ENCODE results near the gene PRR18. TPM values are rescaled to one million over a fixed set of nuclear protein-coding genes. Genes with fewer than 3 reads are reported as not detected.

The PRR18 gene
- polyA plus RNA-seq, 5 donors = 0.21 to 0.88 (median 0.43) TPM

GRCh38 chr6:166277892-166278578, 30.2 kb downstream of the PRR18 start:
- no peak for DNase-seq

DNA sequence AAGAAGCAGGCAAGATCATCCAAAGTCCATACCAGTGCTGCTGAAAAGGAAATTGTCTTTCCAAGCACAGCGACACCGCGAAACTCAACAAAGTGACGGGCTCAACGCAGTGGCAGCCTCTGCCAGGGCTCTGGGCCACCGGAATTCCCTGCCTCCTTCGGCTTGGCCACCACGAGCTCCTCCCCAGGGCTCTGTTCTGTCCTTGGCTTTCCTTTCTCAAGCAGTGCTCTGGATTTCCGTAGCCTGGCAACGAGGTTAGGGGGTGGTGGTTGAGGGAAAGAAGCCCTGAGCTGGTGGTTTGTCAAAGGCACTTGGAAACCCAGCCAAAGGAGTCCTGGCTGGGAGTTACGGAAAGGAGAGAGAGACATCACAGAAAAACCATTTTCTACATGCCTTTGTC, 31.2 kb downstream of the PRR18 start:
- no peak for DNase-seq

GRCh38 chr6:166275714-166276166, 32.5 kb downstream of the PRR18 start:
- DNase-seq = peak; percentile 28 to 42

- no peak for DNase-seq
Measured at GRCh38 chr6:166274739-166275370, 33.3 kb downstream of the PRR18 start.

DNA sequence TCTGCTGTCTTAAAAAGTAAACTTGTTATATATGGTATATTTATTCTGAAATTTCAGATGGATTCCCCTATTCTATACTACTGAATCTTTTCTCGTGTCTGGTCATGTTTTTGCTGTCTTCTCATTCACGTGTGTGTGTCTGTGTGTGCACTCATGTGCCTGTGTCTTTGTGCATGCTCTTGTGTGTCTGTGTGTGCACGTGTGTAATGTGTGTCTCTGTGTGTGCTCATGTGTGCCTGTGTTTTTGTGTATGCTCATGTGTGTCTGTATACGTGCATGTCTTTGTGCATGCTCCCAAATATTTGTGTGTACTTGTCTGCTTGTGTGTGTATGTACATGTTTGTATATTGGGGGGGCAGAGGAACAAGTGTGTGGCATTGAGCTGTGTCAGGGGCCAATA, 34.0 kb downstream of the PRR18 start:
- DNase-seq = no peak

DNA sequence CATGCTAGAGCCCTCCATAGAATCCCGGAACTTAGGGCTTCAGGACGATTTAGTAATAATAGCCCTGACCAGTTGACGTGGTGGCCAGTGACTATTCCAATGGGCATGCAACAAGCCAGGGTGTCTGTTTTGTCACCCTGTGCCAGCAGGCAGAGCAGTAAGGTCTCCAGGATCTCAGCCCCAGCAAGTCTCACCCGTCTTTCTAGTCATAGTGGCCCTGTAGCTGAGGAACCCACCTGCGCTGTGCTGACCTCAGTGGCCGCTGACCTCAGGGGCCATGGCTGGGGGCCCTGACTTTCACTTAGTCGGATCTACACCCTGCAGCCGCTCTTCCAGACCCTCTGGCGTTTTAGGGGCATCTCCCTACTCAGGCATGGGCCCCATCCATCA, 36.8 kb downstream of the PRR18 start:
- DNase-seq = no peak

DNA sequence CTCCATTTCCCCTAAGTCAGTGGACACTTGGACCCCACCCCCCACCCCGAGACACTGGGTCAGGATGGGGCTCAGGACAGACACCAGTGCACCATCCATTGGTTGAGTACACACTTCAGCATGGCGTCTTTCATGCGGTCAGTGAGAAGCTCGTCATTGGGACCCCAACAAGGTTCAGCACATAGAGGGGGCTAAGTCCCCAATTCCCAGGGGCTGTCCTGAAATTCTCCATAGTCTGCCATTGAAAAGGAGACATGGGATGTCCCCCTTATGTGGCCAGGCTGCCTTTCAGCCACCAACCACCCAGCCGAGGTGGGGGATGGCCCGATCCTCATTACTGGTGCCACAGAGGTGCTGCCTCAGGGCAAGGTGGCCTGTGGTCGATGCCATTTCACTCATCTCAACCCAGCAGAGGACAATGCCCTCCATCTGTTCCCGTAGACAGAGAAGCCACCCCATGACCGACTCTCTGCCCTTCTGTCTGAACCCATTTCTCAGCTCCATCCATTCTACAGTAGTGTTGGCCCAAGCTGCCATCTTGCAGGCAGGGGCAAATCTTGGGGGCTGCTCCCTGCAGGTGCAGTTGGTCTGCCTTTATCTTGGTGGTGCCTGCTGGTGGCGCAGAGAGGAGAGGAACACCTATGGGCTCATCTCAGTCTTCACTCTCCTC, 37.4 kb downstream of the PRR18 start:
- no peak for DNase-seq

GRCh38 chr6:166269301-166270039, 38.7 kb downstream of the PRR18 start:
- DNase-seq = no peak

DNA sequence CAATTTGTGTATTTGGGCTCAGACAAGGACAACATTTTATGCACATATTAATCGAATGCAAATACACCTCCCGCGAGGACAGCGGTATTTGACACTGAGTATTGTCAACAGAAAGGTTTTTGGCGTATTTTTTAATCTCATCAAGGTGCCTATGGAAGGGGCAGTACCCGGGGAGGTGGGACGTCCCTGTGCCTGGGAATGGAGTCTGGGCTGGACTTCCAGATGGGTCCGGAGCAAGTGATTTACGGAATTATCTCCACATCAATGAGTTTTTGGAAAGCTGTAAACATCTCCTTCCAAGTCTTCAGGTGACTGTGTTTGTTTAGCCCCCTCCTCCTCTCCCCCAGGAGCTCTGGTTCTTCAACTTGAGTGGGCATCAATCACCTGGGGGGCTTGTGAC, 39.8 kb downstream of the PRR18 start:
- no peak for DNase-seq

- no peak for DNase-seq
Measured at GRCh38 chr6:166267526-166267925, 40.7 kb downstream of the PRR18 start.

DNA sequence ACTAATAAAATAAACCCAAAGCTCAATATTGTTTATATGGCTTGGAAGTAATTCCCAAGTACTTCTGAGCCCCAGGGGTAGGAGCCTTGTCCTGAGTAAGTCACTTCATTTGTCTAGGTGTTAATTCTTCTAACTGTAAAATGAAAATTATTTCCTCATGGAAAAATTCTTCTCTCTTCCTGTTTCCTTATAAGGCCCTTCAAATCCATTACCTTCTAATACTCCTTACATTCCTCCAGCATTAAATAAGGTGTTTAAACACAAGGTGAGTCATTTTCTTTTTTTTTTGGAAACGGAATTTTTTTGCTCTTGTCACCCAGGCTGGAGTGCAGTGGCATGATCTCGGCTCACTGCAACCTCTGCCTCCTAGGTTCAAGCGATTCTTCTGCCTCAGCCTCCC, 41.9 kb downstream of the PRR18 start:
- DNase-seq = no peak

DNA sequence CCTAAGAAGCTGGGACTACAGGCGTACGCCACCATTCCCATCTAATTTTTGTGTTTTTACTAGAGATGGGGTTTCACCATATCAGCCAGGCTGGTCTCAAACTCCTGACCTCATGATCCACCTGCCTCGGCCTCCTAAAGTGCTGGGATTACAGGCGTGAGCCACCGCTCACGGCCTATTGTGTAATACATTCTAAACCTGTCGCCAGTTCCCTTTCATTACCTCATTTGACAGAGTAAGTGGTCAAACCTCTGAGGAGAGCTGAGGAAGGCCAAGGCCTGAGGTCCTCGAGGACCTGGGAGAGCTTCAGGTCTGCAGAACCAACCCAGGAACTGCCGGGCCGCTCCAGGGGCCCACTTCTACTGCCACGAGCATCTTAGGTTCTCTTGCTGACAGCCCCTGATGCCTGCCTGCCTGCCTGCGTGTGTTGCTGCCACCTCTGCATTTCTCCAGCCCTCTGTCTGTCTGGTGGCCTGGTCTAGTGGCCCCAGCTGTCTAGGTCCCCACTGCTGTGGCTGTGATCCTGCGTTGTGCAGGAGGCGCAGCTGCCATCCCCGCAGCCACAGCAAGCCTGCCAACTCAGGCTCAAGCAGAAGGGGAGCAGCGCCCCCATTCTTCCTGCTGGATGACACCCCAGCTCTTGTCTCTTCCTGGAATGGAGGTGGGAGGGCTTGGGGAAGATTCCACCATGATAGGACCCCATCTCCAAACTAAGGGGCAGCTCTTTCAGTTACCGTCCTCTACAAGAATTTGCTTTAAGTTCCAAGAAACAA, 45.3 kb downstream of the PRR18 start:
- DNase-seq = no peak

- no peak for DNase-seq
Measured at GRCh38 chr6:166259296-166259977, 48.8 kb downstream of the PRR18 start.

DNA sequence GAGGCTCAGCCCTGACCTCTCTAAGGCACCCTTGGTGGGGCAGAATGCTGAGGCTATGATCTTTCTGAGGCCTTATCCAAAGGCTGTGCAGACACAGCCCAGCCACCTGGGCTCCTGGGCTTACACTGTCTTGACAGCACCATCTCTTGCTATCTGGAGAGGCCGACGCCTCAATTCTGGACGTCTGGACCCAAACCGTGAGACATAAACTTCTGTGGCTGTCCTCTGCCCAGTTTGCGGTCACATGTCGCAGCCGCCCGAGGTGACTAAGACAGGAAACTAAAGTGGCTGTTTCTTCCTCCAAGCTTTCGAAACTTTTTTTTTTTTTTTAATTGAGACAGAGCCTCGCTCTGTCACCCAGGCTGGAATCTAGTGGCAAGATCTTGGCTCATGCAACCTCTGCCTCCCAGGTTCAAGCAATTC, 49.3 kb downstream of the PRR18 start:
- DNase-seq = no peak

DNA sequence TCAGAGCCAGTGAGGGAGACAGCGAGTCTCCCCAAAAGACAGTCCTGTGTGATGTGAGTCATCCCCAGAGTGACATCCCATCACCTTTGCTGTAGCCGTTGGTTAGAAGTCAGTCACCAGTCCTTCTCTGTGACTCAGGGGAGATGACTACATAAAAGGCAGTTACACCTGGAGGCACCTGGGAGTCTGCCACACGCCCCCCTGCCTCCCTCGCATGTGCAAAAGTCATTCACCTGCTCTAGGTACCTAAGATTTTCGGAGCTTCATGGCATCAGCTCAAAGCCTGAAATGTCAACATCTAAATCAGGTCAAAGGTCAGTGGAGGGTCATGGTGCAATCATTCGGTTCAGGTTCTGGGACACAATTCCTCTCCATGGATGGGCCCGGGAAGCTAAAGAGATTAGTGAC, 50.3 kb downstream of the PRR18 start:
- DNase-seq = no peak

Other genes starting within 250 kb of the PRR18 start
- gene TBXT, start 140.5 kb downstream of the PRR18 start, polyA plus RNA-seq (ENCODE audit: insufficient read depth in 1 of 5, insufficient read length in 5 of 5, low replicate concordance in 1 of 5) = not detected
- gene SFT2D1, start 34.2 kb upstream of the PRR18 start, polyA plus RNA-seq (ENCODE audit: insufficient read depth in 1 of 5, insufficient read length in 5 of 5, low replicate concordance in 1 of 5) = 10 to 100 TPM; 51.8 to 67.9 (median 59.1) TPM
- gene MPC1, start 74.5 kb upstream of the PRR18 start, polyA plus RNA-seq (ENCODE audit: insufficient read depth in 1 of 5, insufficient read length in 5 of 5, low replicate concordance in 1 of 5) = 10 to 100 TPM; 38.7 to 49.8 (median 44.0) TPM